ENCODE results near the gene SSR3. TPM values are rescaled to one million over a fixed set of nuclear protein-coding genes. Genes with fewer than 3 reads are reported as not detected.

SSR3 gene
- total RNA-seq, 2 experiments from 2014 or later, result 162 to 170 TPM

DNA sequence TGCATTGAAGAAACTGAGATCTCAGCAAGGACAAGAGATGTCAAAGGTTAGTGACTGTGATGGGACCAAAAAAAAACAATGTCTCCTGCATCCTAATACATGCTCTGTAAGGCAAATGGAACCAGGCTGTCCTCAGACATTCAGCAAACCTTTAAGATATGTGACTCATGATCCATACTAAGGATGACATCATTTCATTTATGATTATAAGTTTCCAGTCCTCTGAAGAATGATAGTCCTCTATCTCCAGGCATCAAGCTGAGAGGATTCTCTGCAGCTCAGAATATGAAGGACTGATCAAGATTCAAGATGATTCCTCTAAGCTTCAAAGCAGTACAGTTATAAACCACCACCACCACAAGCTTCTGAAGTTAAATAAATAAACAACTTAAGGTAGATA is 47.6 kb downstream of the SSR3 start:
- H3K36me3 Mint-ChIP-seq, result no peaks in the 10 kb centered on the region
- intact Hi-C loops (cut with micrococcal nuclease), result loop anchor here (1.0 to 10.0 kb wide), 3 partner anchors 24 to 462 kb away; no protein-coding TSS in a partner anchor
- H3K27me3 Mint-ChIP-seq, result peaks cover 1% of the 10 kb centered on the region
- no peak overlapping the region for H3K4me3 Mint-ChIP-seq
- peaks cover 11% of the 10 kb centered on the region for H3K4me1 Mint-ChIP-seq (ENCODE audit: low read depth)
- no peak overlapping the region for H3K27ac Mint-ChIP-seq
- DNase-seq, result no peak
- ChIA-PET CTCF (interaction anchor here (0.6 to 9.8 kb wide), 11 partner anchors 18 to 356 kb away, joined by 3 to 161 read pairs (median 5); no protein-coding TSS in a partner anchor), POLR2A (no interaction called here)
- peaks cover 2% of the 10 kb centered on the region for H3K9me3 Mint-ChIP-seq

DNA sequence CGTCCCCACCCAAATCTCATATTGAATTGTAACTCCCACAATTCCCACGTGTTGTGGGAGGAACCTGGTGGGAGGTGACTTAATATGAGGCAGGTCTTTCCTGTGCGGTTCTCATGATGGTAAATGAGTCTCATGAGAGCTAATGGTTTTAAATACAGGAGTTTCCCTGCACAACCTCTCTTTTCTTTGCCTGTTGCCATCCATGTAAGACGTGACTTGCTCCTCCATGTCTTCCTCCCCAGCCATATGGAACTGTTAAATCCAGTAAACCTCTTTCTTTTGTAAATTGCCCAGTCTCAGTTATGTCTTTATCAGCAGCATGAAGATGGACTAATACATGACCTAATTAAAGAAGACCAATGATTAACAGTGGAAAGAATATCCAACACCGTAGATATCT is 56.6 kb downstream of the SSR3 start:
- H3K9me3 Mint-ChIP-seq, result peaks cover 11% of the 10 kb centered on the region
- DNase-seq, result no peak
- H3K27ac Mint-ChIP-seq, result no peak overlapping the region
- POLR2A ChIA-PET, result no interaction called here
- intact Hi-C loops (cut with micrococcal nuclease), result no loop called here
- H3K4me1 Mint-ChIP-seq (ENCODE audit: low read depth), result no peaks in the 10 kb centered on the region
- CTCF ChIA-PET, result interaction anchor here (1.7 kb wide), 1 partner anchor 12 kb away, joined by 4 read pairs; no protein-coding TSS in a partner anchor
- no peak overlapping the region for H3K4me3 Mint-ChIP-seq
- H3K36me3 Mint-ChIP-seq, result peaks cover 2% of the 10 kb centered on the region
- H3K27me3 Mint-ChIP-seq, result peaks cover 6% of the 10 kb centered on the region

DNA sequence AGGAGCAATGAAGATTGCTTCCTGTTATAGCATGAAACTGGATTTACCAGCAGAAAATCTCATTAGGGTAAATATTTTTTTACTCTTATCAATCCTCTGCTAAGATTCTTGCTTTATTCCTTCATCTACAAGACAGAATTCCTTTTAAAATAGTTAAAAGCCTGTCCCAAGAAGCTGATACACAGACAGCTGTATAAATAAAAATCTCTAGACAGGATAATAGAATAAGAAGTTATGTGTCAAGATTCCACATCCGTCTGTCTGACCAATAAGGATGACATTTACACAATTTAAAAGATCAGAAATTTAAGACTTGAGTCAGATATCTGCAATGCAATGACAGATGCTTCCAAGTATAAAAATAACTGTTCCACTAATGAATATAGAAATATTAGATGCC is 57.6 kb downstream of the SSR3 start:
- no peak for DNase-seq
- ChIA-PET POLR2A (no interaction called here), CTCF (interaction anchor here (1.7 kb wide), 1 partner anchor 13 kb away, joined by 4 read pairs; no protein-coding TSS in a partner anchor)
- no peak overlapping the region for H3K27ac Mint-ChIP-seq
- intact Hi-C loops (cut with micrococcal nuclease), result no loop called here
- no peak overlapping the region for H3K4me3 Mint-ChIP-seq
- H3K4me1 Mint-ChIP-seq (ENCODE audit: low read depth), result no peaks in the 10 kb centered on the region
- H3K9me3 Mint-ChIP-seq, result peaks cover 11% of the 10 kb centered on the region
- peaks cover 2% of the 10 kb centered on the region for H3K36me3 Mint-ChIP-seq
- peaks cover 6% of the 10 kb centered on the region for H3K27me3 Mint-ChIP-seq

DNA sequence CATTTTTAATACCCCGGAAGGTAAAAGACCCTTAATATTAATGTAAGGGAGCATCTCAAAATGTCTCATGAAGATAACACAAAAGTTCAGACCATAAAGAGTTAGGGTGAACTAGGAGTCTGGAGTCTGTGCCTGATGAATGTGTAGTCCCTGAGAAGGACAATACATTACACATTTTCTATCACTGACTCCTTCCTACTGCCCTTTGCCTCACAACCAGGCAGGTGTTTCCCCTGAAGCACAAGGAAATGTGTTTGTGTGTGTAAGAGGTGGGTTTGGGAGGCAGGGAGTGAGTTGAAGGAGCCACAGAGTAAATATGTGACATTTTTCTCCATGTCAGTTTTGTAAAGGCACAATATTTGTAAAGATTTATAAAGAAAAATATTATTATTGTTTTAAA is 59.1 kb downstream of the SSR3 start:
- DNase-seq, result no peak
- no peak overlapping the region for H3K27ac Mint-ChIP-seq
- no peak overlapping the region for H3K4me3 Mint-ChIP-seq
- H3K4me1 Mint-ChIP-seq (ENCODE audit: low read depth), result no peaks in the 10 kb centered on the region
- H3K36me3 Mint-ChIP-seq, result peaks cover 2% of the 10 kb centered on the region
- CTCF ChIA-PET, result no interaction called here
- intact Hi-C loops (cut with micrococcal nuclease), result no loop called here
- peaks cover 5% of the 10 kb centered on the region for H3K27me3 Mint-ChIP-seq
- peaks cover 11% of the 10 kb centered on the region for H3K9me3 Mint-ChIP-seq
- POLR2A ChIA-PET, result no interaction called here

DNA sequence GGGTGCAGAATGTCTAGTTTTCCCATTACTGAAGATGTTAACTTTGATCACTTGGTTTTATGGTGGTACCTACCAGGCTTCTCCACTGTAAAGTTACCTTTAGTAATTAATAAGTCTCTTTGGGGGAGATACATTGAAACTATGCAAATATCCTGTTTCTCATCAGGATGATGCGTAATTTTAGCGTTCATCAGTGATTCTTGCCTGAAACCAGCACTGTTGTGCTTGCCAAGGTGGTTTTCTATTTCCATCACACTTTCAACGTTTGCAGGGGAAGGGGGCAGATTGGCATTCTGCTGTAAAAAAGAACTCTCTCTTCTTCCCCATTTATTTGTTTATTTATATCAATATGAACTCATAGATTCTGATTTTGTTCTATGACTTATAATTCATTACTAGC is 61.0 kb downstream of the SSR3 start:
- no peak for DNase-seq
- H3K27me3 Mint-ChIP-seq, result peaks cover 5% of the 10 kb centered on the region
- no peak overlapping the region for H3K27ac Mint-ChIP-seq
- peaks cover 11% of the 10 kb centered on the region for H3K9me3 Mint-ChIP-seq
- H3K4me1 Mint-ChIP-seq (ENCODE audit: low read depth), result no peaks in the 10 kb centered on the region
- POLR2A ChIA-PET, result no interaction called here
- H3K4me3 Mint-ChIP-seq, result no peak overlapping the region
- peaks cover 2% of the 10 kb centered on the region for H3K36me3 Mint-ChIP-seq
- CTCF ChIA-PET, result interaction anchor here (1.7 kb wide), 1 partner anchor 342 kb away, joined by 6 read pairs; no protein-coding TSS in a partner anchor
- intact Hi-C loops (cut with micrococcal nuclease), result no loop called here

DNA sequence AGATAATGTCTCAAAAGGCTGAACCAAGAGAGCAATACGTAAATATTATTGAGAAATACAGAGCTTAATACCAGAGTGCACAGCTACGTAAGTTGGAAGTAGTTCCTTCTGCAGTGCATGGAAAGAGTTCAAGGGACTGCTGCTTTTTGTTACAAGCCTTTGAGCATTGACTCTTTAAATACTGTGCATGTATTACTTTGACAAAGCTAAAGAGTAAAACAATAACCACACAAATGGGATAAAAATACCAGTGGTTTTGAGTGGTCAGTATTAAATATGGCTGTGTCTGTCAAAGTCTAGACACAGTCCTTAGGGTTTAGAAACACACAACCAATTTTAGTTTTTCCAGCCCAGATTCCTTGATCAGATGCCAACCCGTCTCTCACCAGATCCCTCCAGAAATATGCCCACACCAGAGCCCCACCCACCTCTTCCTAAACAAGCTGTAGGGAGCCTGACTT is 62.1 kb downstream of the SSR3 start:
- POLR2A ChIA-PET, result no interaction called here
- Mint-ChIP-seq H3K36me3 (no peaks in the 10 kb centered on the region), H3K27me3 (peaks cover 5% of the 10 kb centered on the region), H3K9me3 (peaks cover 5% of the 10 kb centered on the region), H3K27ac (no peak overlapping the region), H3K4me3 (no peak overlapping the region), H3K4me1 (ENCODE audit: low read depth) (no peaks in the 10 kb centered on the region)
- CTCF ChIA-PET, result interaction anchor here (0.7 to 1.7 kb wide), 4 partner anchors 16 to 344 kb away, joined by 3 to 6 read pairs (median 3); no protein-coding TSS in a partner anchor
- intact Hi-C loops (cut with micrococcal nuclease), result no loop called here
- DNase-seq, result no peak

DNA sequence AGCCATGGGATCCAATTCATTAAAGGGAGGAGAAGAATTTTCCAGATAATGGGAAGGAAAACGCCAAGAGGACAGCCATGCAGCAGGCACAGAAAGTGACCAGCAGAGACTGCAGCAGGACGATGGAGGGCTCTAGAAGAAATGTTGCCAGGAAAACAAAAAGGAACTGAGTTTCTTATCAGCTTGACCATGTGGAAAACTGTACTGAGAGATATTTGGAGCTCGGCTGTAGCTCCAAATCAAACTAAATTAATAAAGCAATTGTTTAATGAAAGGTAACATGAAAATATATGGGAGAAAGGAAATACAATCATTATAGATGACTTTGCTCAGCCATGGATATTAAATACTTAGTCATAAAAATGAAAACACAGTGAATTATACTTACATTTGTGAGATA is 63.7 kb downstream of the SSR3 start:
- no peaks in the 10 kb centered on the region for H3K4me1 Mint-ChIP-seq (ENCODE audit: low read depth)
- H3K27ac Mint-ChIP-seq, result no peak overlapping the region
- intact Hi-C loops (cut with micrococcal nuclease), result no loop called here
- DNase-seq, result no peak
- CTCF ChIA-PET, result interaction anchor here (1.1 to 1.2 kb wide), 2 partner anchors 19 to 341 kb away, joined by 3 to 4 read pairs; no protein-coding TSS in a partner anchor
- H3K4me3 Mint-ChIP-seq, result no peak overlapping the region
- H3K9me3 Mint-ChIP-seq, result peaks cover under 1% of the 10 kb centered on the region
- H3K36me3 Mint-ChIP-seq, result no peaks in the 10 kb centered on the region
- H3K27me3 Mint-ChIP-seq, result peaks cover 5% of the 10 kb centered on the region
- POLR2A ChIA-PET, result no interaction called here

Other genes starting within 250 kb of the SSR3 start
- gene TIPARP, start 119.5 kb upstream of the SSR3 start, total RNA-seq, result 10 to 100 TPM; 15.7 to 17.7 TPM